Uterus (tissue), 2 donors: ENCODE results near the gene UBALD2.

Experiments used
- CTCF ChIP-seq, 4 experiments: fragments of 200-600 bp in 2 of 4; fragments of 450-650 bp in 2 of 4; sonication (generic) in 2 of 4; IDR thresholded peaks; one replicate each; pipeline ENCODE4 v1.5.1; 2016 to 2019; ENCODE audit warnings: antibody characterized with exemption in 4 of 4, mild to moderate bottlenecking in 2 of 4, moderate library complexity in 1 of 4
- POLR2A ChIP-seq, 2 donors: fragments of 450-650 bp; IDR thresholded peaks; one replicate each; pipeline ENCODE4 v1.6.1; 2016; ENCODE audit warnings: antibody characterized with exemption in 2 of 2, mild to moderate bottlenecking in 1 of 2, moderate library complexity in 1 of 2

DNA sequence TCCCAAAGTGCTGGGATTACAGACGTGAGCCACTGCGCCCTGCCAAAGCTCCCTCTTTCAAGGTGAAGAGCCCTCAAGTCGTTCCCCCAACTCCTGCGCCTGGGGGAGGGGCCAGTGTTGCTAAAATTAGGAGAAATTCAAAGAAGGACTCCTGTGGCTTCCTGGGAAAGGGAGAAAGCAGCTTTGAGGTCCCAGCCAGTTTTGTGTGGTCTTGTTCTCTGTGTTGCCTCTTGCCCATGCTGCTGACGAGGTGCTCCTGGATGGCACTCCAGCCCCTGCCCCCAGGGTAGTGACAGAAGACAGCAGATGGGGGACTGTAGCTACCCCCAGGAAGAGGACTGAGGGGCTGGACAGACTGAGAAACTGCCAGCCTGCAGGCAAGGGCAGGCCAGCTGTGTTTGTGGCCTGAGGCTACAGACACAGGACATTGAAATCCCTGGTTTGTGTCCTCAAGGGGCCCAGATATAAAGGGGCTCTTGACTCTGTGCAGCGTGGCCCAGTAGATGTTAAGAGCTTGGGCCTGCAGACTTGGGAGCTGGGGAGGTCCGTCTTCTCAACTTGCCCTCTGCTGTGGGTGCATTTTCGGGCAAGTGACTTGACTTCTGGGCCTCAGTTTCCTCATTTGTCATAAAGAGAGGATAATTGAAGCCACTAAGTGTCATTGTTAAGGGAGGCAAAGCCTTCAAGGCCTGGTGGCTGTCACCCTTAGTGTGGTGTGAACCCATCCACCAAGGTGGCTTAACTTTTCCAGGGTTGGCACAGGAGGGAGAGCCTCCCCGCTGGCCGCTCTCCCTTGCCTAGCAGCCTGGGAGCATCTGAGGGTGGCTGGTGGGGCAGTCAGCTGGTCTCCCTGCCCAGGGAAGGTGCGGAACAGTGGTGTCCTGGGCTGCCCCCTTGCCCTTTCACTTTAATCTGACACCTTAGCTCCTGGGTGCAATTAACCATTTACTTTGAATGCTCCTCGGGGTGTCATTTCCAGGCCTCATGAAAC is 4.1 kb downstream of the UBALD2 start:
- TF ChIP-seq POLR2A (IDR thresholded peaks at IDR 0.05) (no peak), CTCF (IDR thresholded peaks at IDR 0.05) (no peak)
